NCI-H1105 (cell line): ENCODE results near the gene TOGARAM2.

Experiments
- DNase-seq: peaks from one replicate; lab custom pipeline; 2025; lab: John Stamatoyannopoulos, UW

The TOGARAM2 gene

DNA sequence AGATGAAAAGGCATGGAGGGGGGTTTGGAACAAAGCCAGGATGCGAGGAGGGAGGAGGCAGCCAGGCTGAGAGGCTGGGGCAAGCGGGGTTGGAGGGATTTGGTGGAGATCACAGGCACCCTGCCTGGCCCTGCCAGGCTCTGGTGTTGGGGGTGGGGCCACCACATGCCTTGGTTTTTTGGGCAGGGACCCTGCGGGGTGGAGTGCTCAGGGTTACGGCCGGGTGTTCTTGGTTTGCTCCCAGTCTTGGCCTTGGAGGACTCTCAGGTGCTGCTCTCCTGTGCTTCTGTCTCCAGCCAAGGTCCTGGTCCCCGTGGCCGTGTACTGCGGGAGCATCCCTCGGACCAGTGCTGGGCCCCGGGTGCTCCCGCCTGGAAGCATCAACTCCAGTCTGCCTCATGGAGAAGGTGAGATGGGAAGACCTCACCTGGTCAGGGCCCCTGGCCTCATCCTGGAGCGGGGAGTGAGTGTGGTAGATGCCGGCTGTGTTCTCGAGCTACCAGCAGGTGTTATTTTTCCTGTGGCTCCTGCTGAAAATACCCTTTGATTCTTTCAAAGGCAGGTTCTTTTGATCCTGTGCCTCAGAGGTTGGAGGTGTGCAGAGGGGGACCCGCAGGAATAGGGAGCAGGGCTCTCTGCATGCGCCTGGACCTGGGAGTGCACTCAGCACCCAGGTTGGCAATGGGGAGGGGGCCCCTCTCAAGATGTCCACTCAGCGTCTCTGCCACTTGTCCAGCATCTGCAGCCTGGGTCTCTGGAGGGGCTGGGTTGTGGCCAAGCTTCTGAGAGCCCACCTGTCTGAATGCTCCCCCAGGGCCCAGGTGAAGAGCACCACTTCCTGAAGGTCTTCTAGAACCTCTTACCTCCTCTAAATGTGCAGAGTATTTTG lies 17.0 kb downstream of the TOGARAM2 start:
- DNase-seq = no peak

DNA sequence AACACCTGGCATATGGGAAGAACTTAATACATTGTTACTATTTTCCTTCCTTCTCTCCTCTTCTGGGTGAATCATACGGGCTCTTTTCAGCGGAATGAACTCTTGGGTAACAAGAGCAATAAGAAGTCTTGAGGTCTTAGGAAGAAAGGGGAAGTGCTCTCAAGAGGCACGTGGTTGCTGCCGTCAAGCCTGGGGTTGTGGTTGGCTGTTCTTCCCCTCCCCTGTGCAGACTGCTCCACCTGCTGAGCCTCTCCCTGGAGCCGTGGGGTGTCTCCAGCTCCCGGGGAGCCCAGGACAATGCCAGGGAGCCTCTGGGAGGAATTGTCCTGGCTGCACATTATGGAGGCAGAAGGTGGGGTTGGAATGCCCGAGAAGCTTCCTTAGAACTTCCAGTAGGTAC lies 19.4 kb downstream of the TOGARAM2 start:
- DNase-seq = no peak

DNA sequence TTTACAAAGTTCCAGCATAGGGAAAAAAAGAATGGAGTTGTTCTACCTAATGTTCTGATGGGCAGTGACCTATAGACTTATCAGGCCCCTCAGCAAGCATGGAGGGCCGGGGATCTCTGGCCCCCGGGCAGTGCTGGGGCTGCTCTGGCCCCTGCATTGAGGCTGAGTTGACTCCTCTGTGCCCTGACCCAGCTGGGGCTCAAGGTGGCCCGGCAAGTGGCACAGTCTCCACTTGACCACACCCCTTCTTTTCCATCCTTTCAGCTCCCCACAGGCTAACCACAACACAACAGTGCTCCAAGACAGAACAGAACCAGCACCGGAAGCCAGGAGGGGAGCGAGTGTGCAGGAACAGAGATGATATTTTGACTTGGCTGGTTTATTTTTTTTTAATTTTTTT lies 19.9 kb downstream of the TOGARAM2 start:
- no peak for DNase-seq

DNA sequence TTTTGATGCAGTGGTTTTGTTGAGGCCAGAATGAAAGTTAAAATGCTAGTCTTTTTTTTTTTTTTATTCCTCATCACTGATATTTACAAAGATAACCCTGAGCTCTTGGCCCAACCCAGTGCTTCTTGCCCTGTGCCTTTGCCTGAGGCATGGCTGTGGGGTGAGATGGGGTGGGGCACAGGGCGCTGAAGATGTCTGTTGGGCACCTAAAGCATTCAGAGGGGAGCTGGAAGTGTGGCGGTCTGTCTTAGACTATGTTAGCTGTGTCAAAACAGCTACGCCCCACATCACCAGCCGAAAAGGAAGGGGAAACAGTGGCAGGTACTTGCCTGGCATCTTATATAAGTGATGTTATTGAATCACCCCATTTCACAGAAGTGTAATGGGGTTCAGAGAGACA lies 20.7 kb downstream of the TOGARAM2 start:
- DNase-seq = no peak

DNA sequence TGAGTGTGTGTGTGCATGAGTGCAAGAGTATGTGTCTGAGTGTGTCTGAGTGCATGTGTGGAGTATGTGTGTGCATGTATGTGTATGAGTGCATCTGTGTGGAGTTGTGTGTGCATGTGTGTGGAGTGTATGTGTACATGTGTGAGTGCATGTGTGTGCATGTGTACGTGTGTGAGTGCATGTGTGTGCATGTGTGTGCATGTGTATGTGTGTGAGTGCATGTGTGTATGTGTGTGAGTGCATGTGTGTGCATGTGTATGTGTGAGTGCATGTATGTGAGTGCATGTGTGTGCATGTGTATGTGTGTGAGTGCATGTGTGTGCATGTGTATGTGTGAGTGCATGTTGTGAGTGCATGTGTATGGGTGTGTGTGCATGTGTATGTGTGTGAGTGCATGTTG lies 23.7 kb downstream of the TOGARAM2 start:
- DNase-seq = no peak

DNA sequence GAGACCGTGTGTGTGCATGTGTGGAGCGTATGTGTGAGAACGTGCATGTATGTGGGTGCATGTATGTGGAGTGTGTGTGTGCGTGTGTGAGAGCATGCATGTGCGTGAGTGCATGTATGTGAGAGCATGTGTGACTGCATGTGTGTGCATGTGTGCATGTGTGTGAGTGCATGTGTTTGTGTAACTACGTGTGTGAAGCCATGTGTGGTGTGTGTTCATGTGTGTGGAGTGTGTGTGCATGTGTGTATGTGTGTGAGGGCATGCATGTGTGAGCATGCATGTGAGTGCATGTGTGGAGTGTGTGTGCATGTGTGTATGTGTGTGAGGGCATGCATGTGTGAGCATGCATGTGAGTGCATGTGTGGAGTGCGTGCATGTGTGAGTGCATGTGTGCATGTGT lies 24.2 kb downstream of the TOGARAM2 start:
- no peak for DNase-seq

DNA sequence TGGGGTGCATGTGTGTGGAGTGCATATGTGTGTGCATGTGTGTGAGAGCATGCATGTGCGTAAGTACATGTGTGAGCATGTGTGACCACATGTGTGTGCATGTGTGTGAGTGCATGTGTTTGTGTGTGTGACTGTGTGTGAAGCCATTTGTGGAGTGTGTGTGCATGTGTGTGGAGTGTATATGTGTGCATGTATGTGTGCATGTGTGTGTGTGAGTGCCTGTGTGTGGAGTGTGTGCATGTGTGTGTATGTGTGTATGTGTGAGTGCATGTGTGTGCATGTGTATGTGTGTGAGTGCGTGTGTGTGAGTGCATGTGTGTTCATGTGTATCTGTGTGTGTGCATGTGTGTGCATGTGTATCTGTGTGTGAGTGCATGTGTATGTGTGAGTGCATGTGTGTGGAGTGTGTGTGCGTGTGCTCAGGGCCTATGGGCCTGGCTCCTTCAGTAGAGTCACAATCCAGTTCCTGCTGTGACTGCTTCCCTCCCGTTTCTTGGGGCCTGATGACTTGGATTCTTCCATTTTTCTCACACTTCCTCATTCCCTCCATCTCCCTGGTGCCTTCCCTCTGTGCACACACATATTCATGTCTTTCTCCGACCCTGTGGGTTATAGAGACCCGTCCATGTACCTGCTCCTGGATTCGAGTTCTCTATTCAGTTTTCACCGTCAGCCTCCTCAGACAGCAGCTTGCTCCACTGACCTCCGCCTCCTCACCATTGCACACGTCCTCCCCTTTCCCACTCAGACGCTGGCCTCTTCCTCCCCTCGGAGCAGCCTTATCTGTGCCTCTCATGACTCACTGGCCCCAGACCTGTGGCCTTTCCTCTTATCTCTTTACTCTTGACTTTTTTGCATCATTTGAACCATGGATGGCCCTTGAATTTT lies 25.2 kb downstream of the TOGARAM2 start:
- DNase-seq = no peak

DNA sequence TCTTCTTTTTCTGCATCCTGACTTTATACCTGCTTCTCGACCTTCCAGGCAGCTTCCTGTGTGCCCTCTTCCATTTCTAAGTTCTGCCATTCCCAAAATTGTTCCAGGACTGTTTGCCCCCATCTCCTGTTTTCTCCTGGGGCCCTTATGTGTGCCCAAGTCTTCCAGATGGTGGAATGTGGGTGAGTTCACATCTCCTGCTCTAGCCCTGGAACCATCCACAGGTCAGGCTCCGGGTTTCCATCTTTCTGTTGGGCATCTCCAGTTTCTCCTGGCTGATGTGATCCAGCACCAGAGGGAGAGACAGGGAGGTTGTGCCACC lies 25.8 kb downstream of the TOGARAM2 start:
- DNase-seq = no peak

DNA sequence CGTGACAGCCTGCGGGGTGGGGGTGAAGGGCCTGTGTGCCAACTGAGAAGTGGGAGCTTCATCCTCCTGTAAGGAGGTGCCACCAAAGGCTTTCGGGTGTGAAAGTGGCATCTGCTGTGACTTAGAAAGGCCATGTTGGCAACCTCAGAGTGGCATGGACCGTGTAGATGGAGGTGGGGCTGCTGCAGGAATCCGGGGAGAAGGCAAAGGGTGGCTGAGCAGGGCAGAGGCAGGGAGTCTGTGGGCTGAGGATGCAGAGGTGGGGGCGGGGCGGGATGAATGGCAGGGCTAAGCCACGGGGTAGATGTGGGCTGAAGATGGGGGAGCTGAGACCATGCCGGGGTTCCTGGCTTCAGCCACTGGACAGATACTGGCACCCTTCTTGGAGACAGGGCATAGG lies 28.2 kb downstream of the TOGARAM2 start:
- no peak for DNase-seq

DNA sequence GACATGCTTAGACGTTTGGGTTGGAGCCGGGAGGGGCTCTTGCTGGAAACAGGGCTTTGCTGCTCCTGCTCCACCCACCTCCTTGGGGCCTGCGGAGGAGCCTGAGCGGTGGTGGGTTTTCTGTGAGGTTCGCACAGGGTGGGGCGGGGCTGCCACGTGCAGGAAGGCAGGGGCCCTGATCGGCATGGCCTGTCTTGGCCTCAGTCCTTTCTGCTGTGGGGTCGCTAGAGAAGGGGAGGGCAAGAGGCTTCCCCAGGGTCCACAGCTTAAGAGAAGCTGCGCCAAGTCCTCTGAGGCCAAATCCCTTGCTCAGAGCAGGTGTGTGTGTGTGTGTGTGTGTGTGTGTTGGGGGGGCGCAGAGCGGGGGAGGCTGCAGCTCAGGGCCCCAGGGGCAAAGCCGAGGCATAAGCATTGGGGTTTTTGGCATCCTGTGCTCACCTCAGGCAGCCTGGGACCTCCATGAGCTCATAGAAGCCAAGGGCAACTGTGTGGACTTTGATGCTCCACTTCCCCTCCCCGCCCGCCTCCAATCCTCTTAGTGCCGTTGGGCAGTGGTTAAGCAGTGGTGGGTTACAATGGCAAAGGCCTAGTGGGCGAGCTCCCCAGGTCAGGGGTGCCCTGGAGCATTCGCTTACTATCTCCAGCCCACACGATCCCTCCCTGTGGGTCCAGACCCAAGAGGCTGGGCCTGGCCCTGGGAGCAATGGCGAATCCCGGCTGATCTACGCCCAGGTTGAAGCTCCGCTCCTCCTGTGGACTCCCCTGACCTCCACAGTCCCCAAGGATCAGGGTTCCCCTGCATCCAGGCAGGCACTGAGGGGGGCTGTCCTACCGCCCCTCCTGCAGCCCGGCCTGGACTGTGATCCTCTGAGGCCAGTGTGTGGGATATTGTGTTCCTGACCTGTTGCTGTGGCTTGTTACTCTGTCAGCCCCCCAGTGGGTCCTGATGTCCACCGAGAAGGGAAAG lies 28.9 kb downstream of the TOGARAM2 start:
- no peak for DNase-seq

DNA sequence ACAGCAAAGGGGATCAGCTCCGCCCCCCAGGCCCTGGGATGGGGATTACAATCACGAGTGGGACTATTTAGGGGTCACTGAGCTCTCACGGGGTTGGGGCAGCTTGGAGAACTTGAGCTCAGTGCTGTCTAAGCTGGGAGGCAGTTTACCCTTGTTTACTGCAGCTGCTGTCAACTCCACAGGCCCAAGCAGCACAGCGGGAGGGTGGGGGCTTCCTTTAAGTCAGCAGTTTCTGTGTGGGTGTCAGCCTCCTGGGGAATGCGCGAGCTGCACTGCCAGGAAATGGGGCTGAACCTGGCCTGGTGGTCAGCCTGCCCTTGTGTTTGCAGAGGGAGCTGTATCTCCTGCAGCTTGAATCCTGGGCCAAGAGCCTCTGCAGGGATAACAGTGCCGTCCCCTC lies 29.8 kb downstream of the TOGARAM2 start:
- no peak for DNase-seq

DNA sequence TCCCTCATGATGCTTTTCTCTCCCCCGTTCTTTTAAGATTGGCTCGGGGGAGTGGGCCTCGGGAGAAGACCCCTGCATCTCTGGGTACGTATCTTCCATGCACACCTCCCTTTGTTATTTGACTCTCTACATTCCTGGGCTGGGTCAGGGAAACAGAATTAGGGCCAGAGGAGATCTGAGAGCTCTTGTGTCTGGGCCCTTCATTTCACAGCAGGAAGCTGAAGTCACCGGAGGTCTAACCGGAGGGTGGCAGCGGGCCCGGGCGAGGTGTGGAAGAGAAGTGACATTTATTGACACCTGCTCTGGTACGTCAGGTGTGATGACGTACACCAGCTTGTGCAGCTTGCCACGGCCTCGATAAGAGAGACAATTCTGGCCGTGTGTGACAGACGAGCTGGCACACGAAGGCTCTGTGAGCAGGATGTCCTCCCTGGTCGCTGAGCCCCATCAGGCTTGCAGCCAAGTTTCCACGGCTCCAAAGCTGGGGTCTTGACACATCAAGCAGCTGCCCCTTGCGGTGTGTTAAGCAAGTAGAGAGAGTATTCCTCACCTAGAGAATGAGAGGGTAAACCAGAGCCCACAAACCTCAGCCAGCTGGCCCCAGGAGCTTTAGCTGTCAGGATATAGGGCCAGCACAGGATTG lies 30.4 kb downstream of the TOGARAM2 start:
- peak; percentile 25 for DNase-seq

DNA sequence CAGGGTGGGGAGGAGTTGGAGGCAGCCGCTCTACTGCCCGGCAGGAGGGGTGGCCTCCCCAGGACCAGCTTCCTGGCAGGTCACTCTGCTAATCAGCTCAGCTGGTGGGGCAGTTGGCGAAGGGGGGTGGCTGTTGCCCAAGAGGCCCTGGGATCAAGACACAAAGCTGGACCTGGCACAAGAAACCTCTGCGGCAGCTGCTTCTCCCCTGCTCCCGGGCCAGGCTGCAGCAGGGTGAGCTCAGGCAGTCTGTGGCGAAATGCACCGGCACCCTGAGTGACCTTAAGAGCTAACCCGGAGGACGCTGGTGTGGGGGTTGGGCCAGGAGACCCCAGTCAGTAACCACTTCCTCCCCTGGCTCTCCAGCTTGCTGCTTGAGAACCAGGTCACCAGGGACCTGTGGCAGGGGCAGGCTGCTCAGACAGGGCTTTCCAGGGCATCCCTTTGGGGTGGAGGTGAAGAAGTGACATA lies 31.1 kb downstream of the TOGARAM2 start:
- DNase-seq = no peak

DNA sequence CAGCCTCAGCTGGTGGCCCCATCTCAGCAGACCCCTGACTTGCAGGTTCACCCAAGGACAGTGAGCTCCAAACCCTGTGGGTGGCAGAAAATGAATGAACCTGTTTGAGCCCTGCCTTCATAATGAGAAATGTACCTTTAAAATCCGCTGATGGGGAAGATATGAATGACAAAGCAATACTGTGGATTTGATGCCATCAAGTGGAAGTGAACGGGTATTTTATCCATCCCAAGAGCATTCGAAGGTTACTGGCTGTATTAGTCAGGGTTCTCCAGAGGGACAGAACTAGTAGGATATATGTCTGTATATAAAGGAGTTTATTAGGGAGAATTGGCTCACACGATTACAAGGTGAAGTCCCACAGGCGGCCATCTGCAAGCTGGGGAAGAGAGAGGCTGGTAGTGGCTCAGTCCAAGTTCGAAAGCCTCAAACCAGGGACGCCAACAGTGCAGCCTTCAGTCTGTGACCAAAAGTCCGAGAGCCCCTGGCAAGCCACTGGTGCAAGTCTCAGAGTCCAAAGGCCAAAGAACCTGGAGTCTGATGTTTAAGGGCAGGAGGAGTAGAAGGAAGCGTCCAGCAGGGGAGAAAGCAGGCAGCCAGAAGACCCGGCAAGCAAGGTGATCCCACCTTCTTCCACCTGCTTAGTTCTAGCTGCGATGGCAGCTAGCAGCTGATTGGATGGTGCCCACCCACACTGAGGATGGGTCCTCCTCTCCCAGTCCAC lies 32.1 kb downstream of the TOGARAM2 start:
- DNase-seq = no peak

DNA sequence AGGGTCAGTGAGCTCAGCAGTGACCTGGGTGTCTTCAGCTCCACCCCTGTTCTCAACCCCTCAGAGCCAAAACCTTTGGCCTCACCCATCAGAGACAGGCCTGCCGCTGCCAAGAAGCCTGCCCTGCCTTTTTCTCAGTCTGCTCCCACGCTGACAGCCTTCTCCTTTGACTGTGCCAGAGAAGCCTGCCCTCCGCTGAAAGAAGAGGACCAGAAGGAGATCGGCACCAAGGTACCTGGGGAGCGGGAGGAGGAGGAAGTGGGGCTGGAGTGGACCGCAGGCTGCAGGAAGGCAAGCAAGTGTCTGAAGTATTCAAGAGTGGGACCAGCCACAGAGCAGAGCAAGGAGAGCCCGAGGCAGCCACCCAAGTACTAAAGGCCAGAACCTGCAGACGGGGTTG lies 33.2 kb downstream of the TOGARAM2 start:
- no peak for DNase-seq

DNA sequence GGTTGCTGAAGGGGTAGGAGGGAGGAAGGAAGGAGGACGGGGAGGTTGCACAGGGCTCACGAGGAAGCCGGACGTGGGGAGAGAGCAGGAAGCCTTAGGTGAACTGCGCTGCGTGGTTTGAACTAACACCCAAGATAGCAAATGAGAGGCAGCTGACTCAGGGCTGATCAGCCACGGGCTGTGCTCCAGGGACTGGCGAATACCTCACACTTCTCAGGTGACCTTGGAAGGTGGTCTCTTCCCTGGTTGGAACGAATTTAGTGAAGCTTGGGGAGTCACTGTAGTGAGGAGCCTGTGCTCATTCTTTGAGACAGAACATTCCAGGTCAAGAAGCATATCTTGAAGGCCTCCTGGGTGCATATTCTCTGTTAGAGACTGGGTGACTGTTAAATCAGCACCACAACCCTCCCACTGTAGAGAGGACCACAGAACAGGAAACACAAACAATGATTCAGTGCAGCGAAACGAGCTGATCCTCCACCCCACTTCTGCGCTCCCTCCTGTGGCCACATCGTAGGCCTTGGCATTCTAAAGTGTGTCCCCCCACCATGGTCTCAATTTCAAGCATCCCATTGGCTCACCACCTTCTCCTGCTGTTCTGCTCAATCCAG lies 33.8 kb downstream of the TOGARAM2 start:
- DNase-seq = no peak

DNA sequence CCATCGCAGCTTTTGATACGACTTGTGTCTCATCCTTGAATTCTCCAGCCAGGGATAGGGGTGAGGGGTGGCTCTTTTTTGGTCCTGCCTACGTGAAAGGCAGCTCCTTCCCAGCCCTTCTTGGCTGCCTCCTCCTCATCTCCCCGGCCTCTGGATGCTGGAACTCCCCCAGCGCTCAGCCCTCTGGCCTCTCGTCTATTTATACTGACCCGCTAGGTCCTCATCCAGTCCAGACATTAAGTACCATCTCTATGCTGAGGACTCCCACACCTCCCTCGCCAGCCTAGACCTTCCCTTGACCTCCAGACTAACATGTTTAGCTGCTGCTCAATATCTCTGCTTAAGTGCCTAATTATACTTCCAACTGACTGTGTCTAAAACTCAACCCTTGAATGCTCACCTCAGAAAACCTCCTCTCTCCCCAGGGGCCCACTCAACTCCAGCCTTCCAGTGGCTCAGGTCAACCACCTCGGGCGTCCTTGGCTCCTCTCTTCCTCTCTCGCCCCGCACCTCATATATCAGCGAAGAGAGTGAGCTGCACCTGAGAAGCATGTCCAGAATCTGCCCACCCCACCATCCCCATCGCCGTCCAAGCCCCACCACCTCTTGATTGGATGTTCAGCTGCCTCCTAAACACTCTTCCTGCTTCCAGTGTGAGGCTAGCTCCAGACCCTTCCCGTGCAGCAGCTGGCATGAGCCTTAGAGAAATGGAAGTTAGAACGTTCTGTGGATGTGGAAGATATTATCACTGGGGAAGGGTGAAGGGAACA lies 34.8 kb downstream of the TOGARAM2 start:
- no peak for DNase-seq

DNA sequence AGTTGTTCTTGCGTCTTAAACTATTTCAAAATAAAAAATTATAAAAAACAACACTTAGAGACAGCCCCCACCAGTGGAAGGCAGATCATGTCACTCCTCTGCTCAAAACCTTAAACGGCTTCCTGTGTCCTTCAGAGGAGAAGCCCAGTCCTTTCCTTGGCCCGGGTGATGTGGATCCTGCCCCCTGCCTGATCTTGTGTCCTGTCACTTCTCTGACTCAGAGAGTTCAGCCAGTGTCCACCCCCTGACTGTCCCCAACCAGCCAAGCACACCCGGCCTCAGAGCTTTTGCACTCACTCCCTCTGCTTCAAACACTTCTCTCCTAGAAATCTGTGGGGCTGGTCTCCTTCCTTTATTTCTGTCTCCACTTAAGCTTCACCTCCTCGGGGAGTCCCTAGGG lies 35.4 kb downstream of the TOGARAM2 start:
- DNase-seq = no peak

DNA sequence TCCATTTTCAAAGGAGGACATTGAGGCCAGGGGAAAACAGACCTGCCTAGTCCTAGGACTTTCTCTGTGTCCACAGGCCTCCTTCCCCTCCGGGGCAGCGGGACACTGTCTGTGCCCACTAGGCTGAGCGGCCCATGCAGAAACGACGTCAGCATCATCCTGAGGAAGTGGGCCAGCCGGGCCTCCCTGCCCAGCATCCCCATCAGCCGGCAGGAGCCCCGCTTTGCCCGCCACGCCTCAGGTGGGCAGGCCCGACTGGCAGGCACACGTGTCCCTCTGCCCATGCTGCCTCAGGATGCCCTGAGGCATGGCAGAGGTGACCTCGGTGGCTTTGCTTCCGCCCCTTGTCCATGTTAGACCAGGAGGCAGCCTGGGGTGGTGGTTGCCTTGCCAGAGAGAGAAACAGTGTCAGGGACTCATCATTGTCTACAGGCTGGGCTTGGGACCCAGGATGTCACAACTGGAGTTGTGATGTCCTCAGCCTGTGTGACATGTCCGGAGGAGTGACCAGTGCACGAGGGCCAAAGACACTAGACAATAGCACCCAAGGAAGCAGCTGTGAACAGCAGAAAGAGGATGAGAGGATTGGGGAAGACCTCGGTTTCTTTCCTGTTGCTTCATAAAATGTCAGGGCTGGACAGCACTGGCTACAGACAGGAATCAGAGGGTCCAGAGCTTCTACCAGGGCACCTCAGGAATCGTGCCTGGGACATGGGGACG lies 36.8 kb downstream of the TOGARAM2 start:
- DNase-seq = no peak
